Measurements from ENCODE around the gene GYPA.
"Not testable (repeated sequence)": the region's sequence is repeated elsewhere in the genome, so short reads cannot be mapped to it uniquely, and the experiment has no call there.

Gene GYPA

DNA sequence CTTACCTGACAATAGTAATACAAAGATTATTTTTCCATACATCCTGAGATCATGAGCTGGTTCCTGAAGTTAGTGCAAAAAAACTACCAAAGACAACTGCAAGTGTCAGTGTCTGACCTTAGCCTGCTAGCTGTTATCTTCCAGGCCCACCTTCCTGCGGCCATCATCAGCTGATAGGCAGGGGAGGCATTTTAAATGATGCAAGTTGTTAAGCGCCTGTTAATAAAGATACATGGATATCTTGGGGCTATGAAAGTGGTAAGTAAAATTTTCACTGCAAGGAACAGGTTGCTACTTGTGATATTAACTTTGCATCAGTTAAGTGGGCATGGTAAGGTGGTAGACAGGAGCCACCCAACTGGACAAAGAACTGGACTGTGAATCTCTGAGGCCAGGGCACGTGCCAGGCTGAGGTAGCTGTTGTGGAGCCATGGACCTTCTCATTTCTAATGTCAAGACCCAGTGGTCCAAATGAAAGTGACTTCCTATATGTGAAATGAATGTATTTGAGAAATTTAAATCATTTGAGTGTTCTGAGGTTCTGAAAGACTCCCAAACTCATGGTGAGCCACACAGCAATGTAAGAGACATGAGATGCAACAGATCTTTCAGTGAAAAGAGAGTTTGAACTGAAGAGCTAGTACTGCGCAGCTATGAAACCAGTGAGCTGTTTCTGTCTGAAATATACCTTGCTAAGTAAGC lies at the start of gene GYPA:
Gene GYPA (minus strand): TSS at position 125 of the 702 bp plus-strand sequence. CDS start 83 bp downstream, at position 42.
- not testable (repeated sequence) for H3K9me3 Mint-ChIP-seq; H3K27me3 Mint-ChIP-seq; H3K4me3 Mint-ChIP-seq; H3K27ac Mint-ChIP-seq; H3K36me3 Mint-ChIP-seq (ENCODE audit: low read depth); H3K4me1 Mint-ChIP-seq (ENCODE audit: low read depth)
- intact Hi-C loops (cut with micrococcal nuclease), result loop anchor here (5.0 kb wide), 1 partner anchor 368 kb away; no protein-coding TSS in a partner anchor

DNA sequence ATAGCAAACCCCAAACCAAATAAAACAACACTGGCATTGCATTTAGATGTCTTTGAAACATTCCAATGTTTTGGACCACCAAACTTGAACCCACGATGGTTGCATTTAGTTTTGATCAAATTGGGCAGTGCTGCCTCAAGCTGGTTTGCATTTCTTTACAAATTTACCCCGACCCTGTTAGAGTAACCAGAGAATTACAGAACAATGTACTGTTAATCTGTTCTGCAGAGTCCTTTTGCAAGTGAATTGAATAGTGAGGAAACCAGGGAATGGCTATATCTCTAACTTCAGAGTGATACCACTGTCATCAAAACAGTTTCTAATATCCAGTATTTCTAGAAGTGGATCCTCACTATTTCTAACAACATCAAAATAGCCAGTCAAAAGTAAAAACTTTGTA lies 49.5 kb upstream of the GYPA start:
- no peaks in the 10 kb centered on the region for H3K4me1 Mint-ChIP-seq (ENCODE audit: low read depth)
- no peak overlapping the region for H3K4me3 Mint-ChIP-seq
- no peak overlapping the region for H3K27ac Mint-ChIP-seq
- intact Hi-C loops (cut with micrococcal nuclease), result no loop called here
- H3K27me3 Mint-ChIP-seq, result no peaks in the 10 kb centered on the region
- H3K36me3 Mint-ChIP-seq (ENCODE audit: low read depth), result no peaks in the 10 kb centered on the region
- H3K9me3 Mint-ChIP-seq, result no peaks in the 10 kb centered on the region

DNA sequence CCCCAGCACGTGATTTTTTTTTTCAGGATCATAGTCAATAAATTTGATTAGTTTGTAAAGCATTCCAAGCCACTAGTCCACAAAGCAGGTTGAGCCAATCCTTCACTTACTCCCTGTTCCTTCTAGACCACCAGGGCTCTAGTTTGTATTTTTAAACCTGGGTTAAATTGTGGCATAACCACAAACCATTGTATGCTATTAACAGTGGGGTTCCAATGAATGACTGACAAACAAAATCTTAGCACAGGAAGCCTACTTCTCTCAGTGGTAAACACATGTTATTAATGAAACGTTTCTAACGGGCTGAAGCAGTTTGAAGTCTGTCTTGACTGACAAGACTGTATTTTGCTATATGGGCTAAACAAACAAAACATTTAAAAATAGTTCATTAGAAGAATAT lies 48.6 kb upstream of the GYPA start:
- Mint-ChIP-seq H3K27me3 (no peaks in the 10 kb centered on the region), H3K4me1 (ENCODE audit: low read depth) (no peaks in the 10 kb centered on the region), H3K4me3 (no peak overlapping the region), H3K36me3 (ENCODE audit: low read depth) (no peaks in the 10 kb centered on the region), H3K27ac (no peak overlapping the region), H3K9me3 (no peaks in the 10 kb centered on the region)
- intact Hi-C loops (cut with micrococcal nuclease), result no loop called here

DNA sequence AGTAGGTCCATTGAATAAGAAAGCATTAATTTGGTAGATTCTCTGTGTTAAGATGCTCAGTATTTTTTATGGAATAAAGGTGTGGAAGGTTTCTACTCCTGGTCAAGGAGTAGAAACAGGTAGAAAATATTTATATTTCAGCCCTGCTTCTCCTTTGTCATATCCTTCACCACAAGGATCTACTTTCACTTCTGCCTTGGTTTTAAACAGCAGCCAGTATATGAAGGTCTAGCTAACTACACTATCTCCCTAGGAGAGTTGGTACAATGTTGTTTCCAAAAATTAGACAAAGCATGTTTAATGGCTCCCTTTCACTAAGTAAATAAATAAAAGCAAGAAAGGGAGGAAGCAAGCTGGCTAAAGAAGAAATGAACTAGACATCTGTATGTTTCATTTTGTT lies 44.6 kb upstream of the GYPA start:
- H3K4me3 Mint-ChIP-seq, result no peak overlapping the region
- no peaks in the 10 kb centered on the region for H3K36me3 Mint-ChIP-seq (ENCODE audit: low read depth)
- no peak overlapping the region for H3K27ac Mint-ChIP-seq
- H3K4me1 Mint-ChIP-seq (ENCODE audit: low read depth), result no peaks in the 10 kb centered on the region
- H3K9me3 Mint-ChIP-seq, result no peaks in the 10 kb centered on the region
- intact Hi-C loops (cut with micrococcal nuclease), result no loop called here
- H3K27me3 Mint-ChIP-seq, result no peaks in the 10 kb centered on the region

DNA sequence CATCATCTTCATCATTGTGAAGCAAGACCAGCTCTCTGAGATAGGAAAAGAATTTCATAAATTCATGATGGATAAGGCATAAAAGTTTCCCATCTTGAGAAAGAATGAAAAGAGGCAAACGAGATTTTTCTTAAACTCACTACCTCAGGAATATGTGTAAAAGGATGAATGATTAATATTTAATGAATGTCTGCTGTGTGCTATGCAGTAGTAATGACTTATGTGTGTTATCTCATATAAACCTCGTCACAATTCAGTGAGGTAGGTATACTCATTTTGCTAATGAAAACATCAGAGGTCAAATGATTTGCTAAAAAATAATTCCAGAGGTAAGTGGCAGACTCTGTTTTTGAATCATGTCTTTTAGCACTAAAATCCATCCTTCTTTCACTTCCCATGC lies 42.6 kb upstream of the GYPA start:
- H3K4me3 Mint-ChIP-seq, result no peak overlapping the region

DNA sequence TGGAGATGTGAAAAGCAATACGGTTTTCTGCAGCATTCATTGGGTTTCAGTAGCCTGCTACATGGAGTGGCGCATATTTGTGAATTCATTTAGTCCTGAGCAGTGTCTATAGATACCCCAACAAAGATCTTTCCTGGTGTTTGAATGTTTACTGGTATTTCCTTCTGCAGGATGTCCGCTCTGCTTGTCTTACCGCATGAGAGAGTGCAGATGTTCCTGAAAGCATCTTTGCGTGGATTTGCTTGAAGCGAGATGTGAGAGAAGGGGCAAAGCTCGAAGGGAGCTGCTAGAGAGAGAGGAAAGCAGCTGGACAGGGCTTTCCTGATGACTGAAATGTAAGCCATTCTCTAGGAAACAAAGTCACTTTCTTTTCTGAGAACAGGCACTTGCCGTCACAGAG lies 40.9 kb upstream of the GYPA start:
- H3K4me1 Mint-ChIP-seq (ENCODE audit: low read depth), result no peaks in the 10 kb centered on the region
- H3K27ac Mint-ChIP-seq, result no peak overlapping the region
- H3K36me3 Mint-ChIP-seq (ENCODE audit: low read depth), result no peaks in the 10 kb centered on the region
- intact Hi-C loops (cut with micrococcal nuclease), result no loop called here
- no peaks in the 10 kb centered on the region for H3K27me3 Mint-ChIP-seq
- no peaks in the 10 kb centered on the region for H3K9me3 Mint-ChIP-seq
- H3K4me3 Mint-ChIP-seq, result no peak overlapping the region

More for the DNA sequence above, 42.6 kb upstream of the GYPA start:
- Mint-ChIP-seq H3K27me3 (no peaks in the 10 kb centered on the region), H3K36me3 (ENCODE audit: low read depth) (no peaks in the 10 kb centered on the region), H3K9me3 (no peaks in the 10 kb centered on the region), H3K4me1 (ENCODE audit: low read depth) (no peaks in the 10 kb centered on the region), H3K27ac (no peak overlapping the region)
- intact Hi-C loops (cut with micrococcal nuclease), result no loop called here

DNA sequence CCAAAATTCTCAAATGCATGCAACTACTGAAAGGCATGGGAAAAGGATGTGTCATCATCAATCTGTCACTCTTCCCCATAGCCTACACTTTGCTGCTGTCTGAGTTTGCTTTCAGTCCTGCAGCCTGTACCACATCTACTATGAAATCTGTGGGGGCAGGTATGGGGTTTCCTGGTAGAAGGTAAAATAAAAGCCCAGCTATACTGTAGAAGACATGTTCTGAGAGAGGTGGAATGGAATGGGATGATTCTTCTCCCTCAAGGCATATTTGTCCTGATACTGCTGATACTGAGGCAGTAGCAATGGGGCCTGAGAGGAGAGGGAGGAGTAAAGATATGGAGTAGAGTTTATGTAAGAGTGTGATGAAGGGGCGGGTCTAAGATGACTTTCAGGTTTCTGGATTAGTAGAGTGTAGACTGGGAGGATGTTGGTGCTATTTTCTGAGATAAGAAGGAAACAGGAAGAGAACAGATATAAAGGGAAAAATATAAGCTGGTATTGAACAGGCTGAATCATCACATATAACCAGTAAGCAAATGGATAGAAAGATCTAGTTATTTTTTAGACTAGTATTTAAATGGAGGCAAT lies 38.7 kb upstream of the GYPA start:
- Mint-ChIP-seq H3K27me3 (no peaks in the 10 kb centered on the region), H3K4me3 (no peak overlapping the region), H3K27ac (no peak overlapping the region), H3K9me3 (no peaks in the 10 kb centered on the region), H3K36me3 (ENCODE audit: low read depth) (no peaks in the 10 kb centered on the region), H3K4me1 (ENCODE audit: low read depth) (no peaks in the 10 kb centered on the region)
- intact Hi-C loops (cut with micrococcal nuclease), result loop anchor here (5.0 to 10.0 kb wide), 3 partner anchors 608 to 1428 kb away; no protein-coding TSS in a partner anchor

DNA sequence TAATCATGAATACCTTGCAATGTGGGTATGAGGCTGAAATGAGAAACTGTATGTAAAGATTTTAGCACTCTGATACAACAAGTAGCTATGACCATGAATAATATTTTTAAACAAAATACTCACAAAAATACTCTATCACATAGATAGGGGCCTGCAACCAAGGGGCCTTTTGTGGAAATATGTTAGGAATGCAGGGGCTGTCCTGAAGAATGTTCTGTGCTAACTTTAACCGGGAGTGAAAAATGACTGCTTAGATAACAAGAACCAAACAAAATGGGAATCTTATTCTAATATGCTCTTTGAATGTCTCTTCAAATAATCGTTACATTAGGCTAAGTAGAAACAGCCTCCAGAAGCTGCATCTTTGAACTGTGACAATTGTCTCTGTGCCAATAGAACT lies 37.9 kb upstream of the GYPA start:
- intact Hi-C loops (cut with micrococcal nuclease), result loop anchor here (5.0 to 10.0 kb wide), 3 partner anchors 609 to 1429 kb away; no protein-coding TSS in a partner anchor
- Mint-ChIP-seq H3K27ac (no peak overlapping the region), H3K9me3 (no peaks in the 10 kb centered on the region), H3K4me3 (no peak overlapping the region), H3K36me3 (ENCODE audit: low read depth) (no peaks in the 10 kb centered on the region), H3K27me3 (no peaks in the 10 kb centered on the region), H3K4me1 (ENCODE audit: low read depth) (no peaks in the 10 kb centered on the region)

DNA sequence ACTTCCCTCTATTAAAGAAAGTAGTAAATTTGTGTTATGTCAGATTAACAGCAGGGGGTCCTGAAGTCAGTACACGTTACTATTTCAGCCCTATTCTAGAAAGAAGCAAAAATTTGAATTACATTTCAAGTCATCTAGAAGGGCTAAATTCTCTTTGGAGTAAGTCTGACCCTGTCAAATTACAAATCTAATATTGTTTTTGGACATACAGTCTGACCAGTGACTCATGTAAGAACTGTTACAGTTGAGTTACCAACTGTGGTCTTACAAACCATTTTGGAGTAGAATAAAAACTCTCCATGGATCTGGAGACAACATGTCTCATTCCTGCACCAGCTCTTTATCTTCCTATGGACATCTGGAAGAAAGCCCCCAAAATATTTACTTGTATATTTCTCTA lies 36.0 kb upstream of the GYPA start:
- intact Hi-C loops (cut with micrococcal nuclease), result loop anchor here (5.0 to 10.0 kb wide), 3 partner anchors 611 to 1431 kb away; no protein-coding TSS in a partner anchor

DNA sequence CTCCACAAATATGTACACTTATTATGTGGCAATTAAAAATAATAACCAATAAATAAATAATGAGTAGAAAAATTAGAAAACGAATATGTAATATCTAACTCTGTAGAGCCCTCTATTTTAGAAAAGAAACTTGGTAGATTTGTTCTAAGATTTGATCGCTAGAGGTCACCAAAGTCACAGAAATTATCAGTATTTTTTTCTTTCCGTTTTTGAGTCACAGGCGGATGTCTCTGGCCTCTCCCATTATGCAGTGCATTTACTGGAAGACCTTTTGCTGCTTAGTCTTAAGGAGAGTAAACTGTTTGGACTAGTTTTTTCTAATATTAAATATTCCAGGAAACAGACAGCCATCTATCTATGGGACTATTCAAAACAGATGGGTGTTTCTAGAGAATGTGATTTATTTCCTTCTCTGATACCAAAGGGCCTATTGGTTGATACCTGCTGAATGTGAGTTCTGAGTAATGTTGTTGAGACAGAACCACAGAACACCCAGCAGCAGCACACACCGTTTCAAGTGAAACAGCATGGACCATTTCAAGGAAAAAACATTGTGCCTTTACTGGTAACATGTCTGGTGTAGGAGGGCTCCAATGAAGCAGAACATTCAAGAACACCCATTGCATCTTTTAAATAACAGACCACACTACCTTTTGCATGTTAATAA lies 34.0 kb upstream of the GYPA start:
- no peaks in the 10 kb centered on the region for H3K27me3 Mint-ChIP-seq
- H3K4me3 Mint-ChIP-seq, result no peak overlapping the region
- H3K9me3 Mint-ChIP-seq, result no peaks in the 10 kb centered on the region
- intact Hi-C loops (cut with micrococcal nuclease), result loop anchor here (1.0 to 10.0 kb wide), 4 partner anchors 613 to 1433 kb away; no protein-coding TSS in a partner anchor
- H3K27ac Mint-ChIP-seq, result no peak overlapping the region
- no peaks in the 10 kb centered on the region for H3K4me1 Mint-ChIP-seq (ENCODE audit: low read depth)
- H3K36me3 Mint-ChIP-seq (ENCODE audit: low read depth), result no peaks in the 10 kb centered on the region

More for the DNA sequence above, 36.0 kb upstream of the GYPA start:
- Mint-ChIP-seq H3K27ac (no peak overlapping the region), H3K27me3 (no peaks in the 10 kb centered on the region), H3K9me3 (no peaks in the 10 kb centered on the region), H3K4me1 (ENCODE audit: low read depth) (no peaks in the 10 kb centered on the region), H3K36me3 (ENCODE audit: low read depth) (no peaks in the 10 kb centered on the region), H3K4me3 (no peak overlapping the region)

DNA sequence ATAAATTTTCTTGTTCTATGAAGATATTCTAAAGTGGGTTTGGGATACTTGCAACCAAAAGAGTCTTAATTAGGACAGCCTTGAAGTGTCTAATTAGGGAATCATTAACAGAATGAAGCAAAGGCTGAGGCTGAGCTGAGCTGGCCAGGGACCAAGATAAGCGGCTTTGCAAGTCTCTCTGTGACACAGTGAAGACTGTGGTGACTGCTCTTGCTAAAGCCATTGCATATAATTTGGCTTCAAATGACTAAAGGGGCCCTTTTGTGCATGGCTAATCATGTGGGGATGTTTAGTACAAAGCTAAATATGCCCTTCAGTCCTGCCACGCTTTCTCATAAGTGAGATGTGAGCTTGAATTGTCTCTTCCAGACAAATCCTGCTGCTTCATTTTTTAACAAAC lies 31.2 kb upstream of the GYPA start:
- intact Hi-C loops (cut with micrococcal nuclease), result loop anchor here (10.0 kb wide), 1 partner anchor 1063 kb away; no protein-coding TSS in a partner anchor
- Mint-ChIP-seq H3K4me3 (no peak overlapping the region), H3K4me1 (ENCODE audit: low read depth) (no peaks in the 10 kb centered on the region), H3K9me3 (no peaks in the 10 kb centered on the region), H3K27me3 (no peaks in the 10 kb centered on the region), H3K36me3 (ENCODE audit: low read depth) (no peaks in the 10 kb centered on the region), H3K27ac (no peak overlapping the region)

DNA sequence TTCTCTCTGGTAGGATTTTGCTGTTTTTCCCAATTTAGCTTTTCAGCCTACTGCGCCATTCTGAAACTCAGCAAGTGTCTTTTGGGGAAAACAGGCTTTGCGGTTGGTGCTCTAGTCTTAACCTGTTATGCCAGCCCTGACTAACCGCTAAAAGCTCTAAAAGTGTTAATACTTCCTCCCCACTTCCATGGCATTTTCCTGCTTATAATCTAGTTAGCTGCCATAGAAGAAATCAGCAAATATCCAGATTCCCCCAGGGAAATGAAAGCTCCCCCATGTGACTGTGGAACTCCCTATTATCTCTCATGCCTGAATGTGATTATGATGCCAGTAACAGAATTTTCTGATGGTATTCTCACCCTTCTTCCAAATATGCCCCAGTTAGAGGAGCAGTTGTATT lies 28.7 kb upstream of the GYPA start:
- H3K4me3 Mint-ChIP-seq, result no peak overlapping the region
- no peak overlapping the region for H3K27ac Mint-ChIP-seq
- no peaks in the 10 kb centered on the region for H3K27me3 Mint-ChIP-seq
- no peaks in the 10 kb centered on the region for H3K36me3 Mint-ChIP-seq (ENCODE audit: low read depth)
- H3K9me3 Mint-ChIP-seq, result peaks cover 4% of the 10 kb centered on the region
- intact Hi-C loops (cut with micrococcal nuclease), result no loop called here
- H3K4me1 Mint-ChIP-seq (ENCODE audit: low read depth), result no peaks in the 10 kb centered on the region

DNA sequence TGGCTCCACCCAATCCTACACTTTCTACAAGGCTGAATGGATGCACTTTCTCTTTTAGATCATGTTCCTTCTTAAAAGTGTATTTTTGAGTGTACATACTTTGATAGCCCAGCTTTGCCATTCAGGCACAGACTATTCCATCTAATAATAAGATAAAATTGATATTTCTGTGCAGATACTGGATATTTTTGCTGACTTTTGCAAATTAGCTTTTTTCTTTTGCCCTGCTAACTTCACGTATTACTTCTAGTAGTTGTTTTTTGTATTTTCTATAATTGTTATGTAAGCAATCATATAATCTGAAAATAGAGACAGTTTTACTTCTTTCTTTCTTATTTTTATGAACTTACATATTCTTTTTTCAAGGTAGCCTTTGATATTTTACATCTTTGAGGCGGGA lies 13.5 kb upstream of the GYPA start:
- intact Hi-C loops (cut with micrococcal nuclease), result no loop called here
- Mint-ChIP-seq H3K27ac (no peak overlapping the region), H3K4me3 (no peak overlapping the region), H3K27me3 (no peaks in the 10 kb centered on the region), H3K4me1 (ENCODE audit: low read depth) (no peaks in the 10 kb centered on the region), H3K9me3 (peaks cover 25% of the 10 kb centered on the region), H3K36me3 (ENCODE audit: low read depth) (no peaks in the 10 kb centered on the region)

DNA sequence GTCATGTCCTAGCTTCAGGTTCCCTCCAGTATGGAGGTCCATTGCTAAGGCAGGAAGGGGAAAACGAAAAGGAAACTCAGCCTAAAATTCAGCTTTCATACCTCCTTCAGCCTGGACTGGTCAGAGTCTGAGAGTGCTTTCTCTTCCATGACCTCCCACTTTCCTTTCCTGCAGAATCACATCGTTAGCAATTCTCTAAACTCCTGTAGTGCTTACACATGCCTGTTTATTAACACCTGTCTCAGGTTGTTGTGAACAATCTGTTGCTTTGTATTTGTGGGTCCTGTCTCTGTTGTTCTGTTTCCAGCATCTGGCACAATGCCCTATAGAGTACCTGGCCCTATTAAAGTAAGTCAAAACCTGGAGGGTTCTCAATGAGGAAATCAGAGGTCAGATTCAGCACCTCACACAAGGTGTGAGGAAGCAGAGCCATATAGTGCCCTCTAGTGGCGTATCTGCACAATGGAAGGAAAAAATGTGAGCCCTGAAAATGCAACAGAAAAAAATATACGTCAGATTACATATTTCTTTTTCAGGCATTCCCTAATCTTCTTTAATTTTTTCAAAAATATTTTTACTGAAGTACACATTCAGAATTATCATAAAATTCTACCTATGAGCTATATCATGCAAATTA lies 2.3 kb upstream of the GYPA start:
- not testable (repeated sequence) for H3K27me3 Mint-ChIP-seq; H3K9me3 Mint-ChIP-seq; H3K4me1 Mint-ChIP-seq (ENCODE audit: low read depth); H3K4me3 Mint-ChIP-seq; H3K36me3 Mint-ChIP-seq (ENCODE audit: low read depth); H3K27ac Mint-ChIP-seq
- intact Hi-C loops (cut with micrococcal nuclease), result loop anchor here (5.0 kb wide), 1 partner anchor 371 kb away; no protein-coding TSS in a partner anchor
